SK-N-MC (cell line): ENCODE measurements around the gene CAMTA1.
A peak's percentile ranks its signal among the peaks of the same experiment; 100 is the strongest.

Experiments
- DNase-seq: peaks from one replicate; pipeline ENCODE4 v3.0.0-alpha.2; 2011; ENCODE audit warnings: low read depth, low spot score
- H3K27ac ChIP-seq: fragments of 200-600 bp; sonication (generic); 2 replicates; pipeline ENCODE4 v1.5.1; 2016; ENCODE audit warnings: mixed run types
- H3K36me3 ChIP-seq: fragments of 200-600 bp; sonication (generic); 2 replicates; pipeline ENCODE4 v1.6.1; 2017; ENCODE audit warnings: antibody characterized with exemption, low read length, mixed read lengths; ENCODE audit not compliant: insufficient read depth
- H3K4me3 ChIP-seq: fragments of 200-600 bp; sonication (generic); 2 replicates; pipeline ENCODE4 v1.5.1; 2016
- H3K9ac ChIP-seq: fragments of 200-600 bp; sonication (generic); 2 replicates; pipeline ENCODE4 v1.8.0; 2017; ENCODE audit warnings: mixed run types, mixed read lengths; ENCODE audit not compliant: insufficient read length
- H3K9me3 ChIP-seq: fragments of 200-600 bp; sonication (generic); 2 replicates; pipeline ENCODE4 v1.6.1; 2017; ENCODE audit warnings: low read depth, mild to moderate bottlenecking, antibody characterized with exemption, low read length, moderate library complexity, mixed read lengths
- EZH2 ChIP-seq: fragments of 200-600 bp; sonication (generic); IDR thresholded peaks from one replicate; pipeline ENCODE4 v1.6.1; 2017; ENCODE audit warnings: antibody characterized with exemption
- FOXP2 ChIP-seq: optimal IDR thresholded peaks from 2 replicates; pipeline ENCODE3; 2011; ENCODE audit warnings: mild to moderate bottlenecking, moderate library complexity; ENCODE audit not compliant: insufficient read depth; ENCODE audit errors: extremely low read length, control extremely low read depth
- POLR2AphosphoS5 ChIP-seq: IDR thresholded peaks from 2 replicates; pipeline ENCODE4 v1.6.1; 2012; ENCODE audit warnings: mild to moderate bottlenecking, low read depth, low read length, borderline replicate concordance

CAMTA1 gene

DNA sequence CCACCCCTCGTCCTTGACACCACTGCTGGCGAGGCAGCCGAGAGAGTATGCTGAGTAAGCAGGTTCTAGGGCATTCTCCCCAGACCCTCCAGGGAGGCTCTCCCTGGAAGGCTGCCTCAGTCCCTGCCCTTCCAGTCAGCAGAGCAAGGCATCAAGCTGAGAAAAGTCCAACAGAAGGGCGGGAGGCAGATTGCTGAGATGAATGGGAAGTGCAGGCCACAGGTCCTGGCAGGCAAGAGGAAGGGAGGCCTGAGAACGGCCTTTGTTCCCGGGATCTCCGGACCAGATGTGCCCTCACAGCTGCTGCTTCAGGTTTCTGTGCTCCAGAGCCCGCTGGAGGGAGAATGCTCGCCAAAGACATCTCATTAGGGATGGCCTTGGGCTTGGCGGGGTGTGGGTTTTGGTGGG lies 715.8 kb downstream of the CAMTA1 start:
- TF ChIP-seq POLR2AphosphoS5 (no peak), FOXP2 (no peak), EZH2 (no peak)
- no peak for DNase-seq
- H3K36me3 ChIP-seq: no peaks in the 10 kb centered on the region
- no peak overlapping the region for H3K9ac ChIP-seq
- H3K9me3 ChIP-seq: no peaks in the 10 kb centered on the region
- no peak overlapping the region for H3K4me3 ChIP-seq
- H3K27ac ChIP-seq: peak overlapping the region; percentile 50; the same call in 1 of the 2 replicates

DNA sequence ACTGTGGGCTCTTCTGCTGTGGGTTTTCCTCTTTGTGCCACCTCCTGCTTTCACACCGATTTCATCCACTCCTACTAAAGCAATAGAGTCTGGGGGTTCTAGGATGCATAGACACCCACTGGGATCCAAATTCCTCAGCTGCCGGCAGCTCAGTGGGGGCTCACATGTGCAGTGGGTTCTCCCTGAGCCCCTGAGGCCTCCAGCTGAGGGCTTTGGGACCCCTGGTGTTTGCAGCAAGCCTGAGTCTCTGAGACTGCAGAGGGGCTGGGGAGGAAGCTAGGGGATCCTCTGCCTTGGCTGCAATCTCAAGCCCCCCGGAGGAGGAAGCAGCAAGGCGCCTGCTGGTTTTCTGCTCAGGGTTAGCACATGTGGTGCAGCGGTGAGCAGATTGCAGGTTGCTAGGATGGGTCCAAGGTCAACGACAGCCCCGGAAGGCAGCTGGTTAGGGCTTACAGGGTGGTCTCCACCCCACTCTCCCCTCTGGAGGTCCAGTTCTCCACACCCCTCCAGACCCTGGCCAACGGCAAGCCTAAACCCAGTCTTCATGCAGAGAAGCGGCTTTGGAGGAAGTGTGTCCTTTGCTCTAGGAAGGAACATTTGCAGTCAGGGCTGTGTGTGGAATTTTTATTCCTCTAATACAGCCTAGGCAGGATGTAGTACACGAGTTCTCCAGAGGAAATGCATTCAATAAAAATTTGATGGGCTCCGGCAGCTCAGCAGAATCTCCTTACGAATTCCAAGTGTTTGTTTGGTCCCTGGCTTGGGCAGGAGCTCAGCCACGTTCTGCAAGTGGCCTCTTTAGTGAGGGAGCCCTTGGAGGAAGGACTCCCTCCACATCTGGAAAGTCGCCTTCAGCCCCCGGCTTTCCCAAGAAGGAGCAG lies 716.7 kb downstream of the CAMTA1 start:
- no peaks in the 10 kb centered on the region for H3K9me3 ChIP-seq
- DNase-seq: no peak
- no peaks in the 10 kb centered on the region for H3K36me3 ChIP-seq
- H3K9ac ChIP-seq: no peak overlapping the region
- TF ChIP-seq POLR2AphosphoS5 (no peak), EZH2 (no peak), FOXP2 (no peak)
- H3K4me3 ChIP-seq: peak overlapping the region; percentile 51; the same call in 1 of the 2 replicates
- H3K27ac ChIP-seq: peak overlapping the region; percentile 72

GRCh38 chr1:7503691-7504437 lies 718.6 kb downstream of the CAMTA1 start:
- TF ChIP-seq EZH2: no peak
- no peak for TF ChIP-seq FOXP2
- TF ChIP-seq POLR2AphosphoS5: no peak

DNA sequence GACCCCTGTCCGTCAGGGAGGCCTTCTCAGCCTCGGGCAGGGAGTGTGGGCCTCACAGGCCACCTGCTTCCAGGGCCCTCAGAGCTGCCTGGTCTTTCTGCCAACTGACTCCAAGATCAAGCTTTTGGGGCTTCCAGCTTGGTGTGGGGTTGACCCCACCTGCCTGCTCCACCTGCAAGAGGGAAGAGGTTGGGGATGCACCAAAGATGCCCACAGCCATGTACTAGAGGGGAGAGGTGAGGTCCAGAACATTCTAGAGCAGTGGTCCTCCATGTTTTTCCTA lies 719.1 kb downstream of the CAMTA1 start:
- DNase-seq: no peak
- TF ChIP-seq FOXP2 (no peak), EZH2 (no peak), POLR2AphosphoS5 (no peak)
- Histone ChIP-seq H3K4me3 (no peak overlapping the region), H3K36me3 (no peaks in the 10 kb centered on the region), H3K9me3 (no peaks in the 10 kb centered on the region), H3K27ac (no peak overlapping the region), H3K9ac (no peak overlapping the region)

More at GRCh38 chr1:7503691-7504437, 718.6 kb downstream of the CAMTA1 start:
- no peaks in the 10 kb centered on the region for H3K36me3 ChIP-seq
- H3K9me3 ChIP-seq: no peaks in the 10 kb centered on the region
- H3K4me3 ChIP-seq: no peak overlapping the region
- H3K27ac ChIP-seq: no peak overlapping the region
- DNase-seq: no peak
- no peak overlapping the region for H3K9ac ChIP-seq

DNA sequence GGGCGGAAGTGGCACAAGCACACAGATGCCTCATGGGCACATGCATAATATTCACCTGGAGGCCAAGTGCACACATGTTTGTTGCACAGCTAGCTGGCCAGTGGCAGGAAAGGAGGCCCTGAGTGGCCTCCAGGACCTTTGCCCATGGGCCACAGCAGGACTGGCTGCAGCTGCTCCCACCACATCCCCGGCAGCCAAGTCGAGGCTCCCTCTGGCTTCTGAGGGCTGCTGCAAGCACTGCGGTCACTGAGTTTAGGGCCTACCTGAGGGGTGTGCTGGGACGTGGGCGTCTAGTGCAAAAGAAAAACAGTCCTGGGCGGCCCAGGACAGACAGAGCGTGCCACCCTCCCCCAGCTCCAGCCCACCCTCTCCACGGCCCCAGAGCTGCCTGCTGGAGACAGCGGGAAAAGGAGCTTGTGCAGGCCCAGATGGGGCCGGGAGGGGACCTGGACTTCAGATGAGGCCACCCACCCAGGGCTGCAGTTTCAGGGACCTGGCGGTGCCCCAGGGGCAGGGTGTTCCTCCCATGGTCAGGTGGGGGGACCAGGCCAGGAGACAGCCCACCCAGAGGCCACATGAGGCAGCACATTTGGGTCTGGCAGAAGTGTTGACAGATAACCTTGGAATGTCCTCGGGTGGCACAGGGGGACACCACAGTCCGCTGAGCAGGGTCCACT lies 720.0 kb downstream of the CAMTA1 start:
- TF ChIP-seq FOXP2 (no peak), POLR2AphosphoS5 (no peak), EZH2 (no peak)
- Histone ChIP-seq H3K36me3 (no peaks in the 10 kb centered on the region), H3K9me3 (no peaks in the 10 kb centered on the region), H3K27ac (no peak overlapping the region), H3K4me3 (no peak overlapping the region), H3K9ac (no peak overlapping the region)
- no peak for DNase-seq

DNA sequence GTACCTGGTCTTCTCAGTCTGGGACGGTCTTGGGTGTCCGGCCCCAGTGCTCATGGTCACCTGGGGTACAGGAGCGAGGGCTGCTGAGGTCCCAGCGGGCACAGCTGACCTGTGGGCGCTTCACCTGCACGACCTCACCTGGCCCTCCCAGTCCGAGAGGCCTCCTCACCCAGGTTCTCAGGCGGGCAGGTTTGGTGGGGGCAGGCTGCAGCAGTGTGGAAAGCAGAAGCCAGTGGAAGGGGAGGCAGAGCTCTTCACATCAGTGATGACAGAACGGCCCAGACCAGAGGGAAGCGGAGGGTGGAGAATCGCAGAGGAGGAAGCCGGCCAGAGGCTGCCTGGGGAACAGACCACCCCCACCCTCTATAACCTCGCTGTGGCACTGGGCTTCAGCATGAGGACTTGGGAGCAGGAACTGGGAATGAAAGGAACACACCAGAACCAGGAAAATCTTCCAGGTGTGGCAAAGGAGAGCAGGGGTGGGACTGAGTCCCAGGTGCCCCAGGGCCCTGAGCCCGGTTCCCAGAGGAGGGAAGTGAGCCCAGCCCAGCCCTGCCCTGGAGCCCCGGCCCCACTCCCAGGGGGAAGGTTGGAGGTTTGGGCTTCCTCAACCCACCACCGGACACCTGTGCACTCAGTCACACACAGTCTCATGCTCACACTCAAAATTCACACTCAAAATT lies 720.7 kb downstream of the CAMTA1 start:
- Histone ChIP-seq H3K9ac (no peak overlapping the region), H3K9me3 (no peaks in the 10 kb centered on the region), H3K4me3 (no peak overlapping the region), H3K27ac (no peak overlapping the region), H3K36me3 (no peaks in the 10 kb centered on the region)
- DNase-seq: no peak
- no peak for TF ChIP-seq EZH2
- TF ChIP-seq POLR2AphosphoS5: no peak
- TF ChIP-seq FOXP2: no peak

- Histone ChIP-seq H3K36me3 (no peaks in the 10 kb centered on the region), H3K27ac (no peak overlapping the region), H3K9me3 (no peaks in the 10 kb centered on the region), H3K9ac (no peak overlapping the region), H3K4me3 (no peak overlapping the region)
- no peak for TF ChIP-seq FOXP2
- no peak for TF ChIP-seq EZH2
- TF ChIP-seq POLR2AphosphoS5: no peak
- DNase-seq: no peak
Observed at GRCh38 chr1:7506454-7507284, 721.4 kb downstream of the CAMTA1 start.
